ENCODE results near the gene NLK.
"Not testable (repeated sequence)": the region's sequence is repeated elsewhere in the genome, so short reads cannot be mapped to it uniquely, and the experiment has no call there.

NLK gene

DNA sequence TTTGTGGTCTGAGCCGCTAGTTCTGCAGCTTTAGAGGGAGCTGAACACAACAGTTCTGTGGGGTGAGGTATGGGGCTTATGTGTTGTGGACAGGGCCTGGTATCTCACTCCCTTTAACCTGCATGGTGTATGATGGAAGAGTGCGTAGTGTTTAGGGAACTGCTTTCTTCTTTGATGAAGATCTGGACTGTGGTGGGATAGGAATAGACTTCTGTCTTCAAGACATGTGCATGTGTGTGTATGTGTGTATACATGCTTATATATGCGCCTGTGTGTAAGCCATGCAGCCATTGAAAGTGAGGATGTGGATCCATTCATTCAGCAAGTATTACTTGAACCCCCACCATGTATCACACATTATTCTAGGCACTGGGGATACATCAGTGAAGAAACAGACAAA is 161.8 kb downstream of the NLK start:
- Histone ChIP-seq H3K36me3 (ENCODE audit: insufficient read depth, low read length) (no peaks in the 10 kb centered on the region), H3K27ac (ENCODE audit: low read depth, low read length) (no peak overlapping the region), H3K4me1 (ENCODE audit: control insufficient read depth, insufficient read depth, low read length, unreplicated experiment) (peaks cover 6% of the 10 kb centered on the region), H3K79me2 (ENCODE audit: control insufficient read depth, insufficient read depth, low read length, unreplicated experiment) (no peaks in the 10 kb centered on the region), H2AFZ (ENCODE audit: low read length, unreplicated experiment) (no peak overlapping the region), H3K27me3 (ENCODE audit: insufficient read depth, low read length) (no peaks in the 10 kb centered on the region), H3K4me3 (ENCODE audit: low read depth, low read length) (no peak overlapping the region)

DNA sequence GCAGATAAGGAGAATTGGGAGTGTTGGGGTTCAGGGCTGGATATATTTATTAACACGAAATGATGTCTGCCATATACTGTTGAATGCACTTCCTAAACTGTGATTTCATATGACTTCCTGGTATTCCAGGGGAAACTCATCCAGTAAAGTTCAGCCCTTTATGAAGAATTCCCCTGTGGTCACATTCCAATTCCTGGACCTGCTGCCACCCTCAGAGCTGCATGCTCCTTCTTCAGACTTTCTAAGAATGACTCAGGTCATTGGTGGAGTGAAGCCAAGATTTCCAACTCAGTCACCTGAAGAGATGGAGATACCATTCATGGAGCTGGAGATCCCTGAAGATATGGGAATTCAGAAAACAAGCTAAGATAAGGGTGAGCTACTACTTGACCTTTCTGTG is 162.3 kb downstream of the NLK start:
- Histone ChIP-seq H3K4me3 (ENCODE audit: low read depth, low read length) (no peak overlapping the region), H3K27ac (ENCODE audit: low read depth, low read length) (no peak overlapping the region), H3K36me3 (ENCODE audit: insufficient read depth, low read length) (no peaks in the 10 kb centered on the region), H3K27me3 (ENCODE audit: insufficient read depth, low read length) (no peaks in the 10 kb centered on the region), H3K79me2 (ENCODE audit: control insufficient read depth, insufficient read depth, low read length, unreplicated experiment) (no peaks in the 10 kb centered on the region), H2AFZ (ENCODE audit: low read length, unreplicated experiment) (no peak overlapping the region), H3K4me1 (ENCODE audit: control insufficient read depth, insufficient read depth, low read length, unreplicated experiment) (peaks cover 6% of the 10 kb centered on the region)

DNA sequence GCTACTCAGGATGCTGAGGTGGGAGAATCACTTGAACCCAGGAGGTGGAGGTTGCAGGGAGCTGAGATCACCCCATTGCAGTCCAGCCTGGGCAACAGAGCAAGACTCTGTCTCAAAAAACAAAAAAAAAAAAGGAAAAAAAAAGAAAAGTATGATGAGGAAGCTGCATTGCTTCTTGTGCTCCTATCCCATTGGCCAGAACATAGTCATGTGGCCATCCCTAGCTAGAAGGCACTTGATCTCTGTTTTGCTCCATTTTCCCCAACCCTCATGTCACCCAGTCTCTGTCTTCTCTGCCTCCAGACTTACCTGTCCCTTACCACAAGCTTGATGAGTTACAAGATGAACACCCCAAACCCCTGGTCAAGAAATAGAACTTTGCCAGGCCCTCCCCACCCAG is 163.8 kb downstream of the NLK start:
- peaks cover 6% of the 10 kb centered on the region for H3K4me1 ChIP-seq (ENCODE audit: control insufficient read depth, insufficient read depth, low read length, unreplicated experiment)
- H3K4me3 ChIP-seq (ENCODE audit: low read depth, low read length) = no peak overlapping the region
- no peaks in the 10 kb centered on the region for H3K27me3 ChIP-seq (ENCODE audit: insufficient read depth, low read length)
- H2AFZ ChIP-seq (ENCODE audit: low read length, unreplicated experiment) = no peak overlapping the region
- no peak overlapping the region for H3K27ac ChIP-seq (ENCODE audit: low read depth, low read length)
- no peaks in the 10 kb centered on the region for H3K36me3 ChIP-seq (ENCODE audit: insufficient read depth, low read length)
- H3K79me2 ChIP-seq (ENCODE audit: control insufficient read depth, insufficient read depth, low read length, unreplicated experiment) = no peaks in the 10 kb centered on the region

DNA sequence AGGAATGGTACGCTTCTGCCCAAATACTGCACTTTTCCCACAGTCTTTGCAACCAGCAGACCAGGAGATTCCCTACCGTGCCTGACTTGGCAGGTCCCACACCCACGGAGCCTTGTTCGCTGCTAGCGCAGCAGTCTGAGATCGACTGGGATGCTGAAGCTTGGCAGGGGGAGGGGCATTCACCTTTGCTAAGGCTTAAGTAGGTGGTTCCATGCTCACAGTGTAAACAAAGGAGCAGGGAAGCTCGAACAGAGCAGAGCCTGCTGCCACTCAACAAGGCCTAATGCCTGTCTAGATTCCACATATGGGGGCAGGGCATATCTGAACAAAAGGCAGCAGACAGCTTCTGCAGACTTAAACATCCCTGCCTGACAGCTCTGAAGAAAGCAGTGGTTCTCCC is 169.3 kb downstream of the NLK start:
- no peaks in the 10 kb centered on the region for H3K36me3 ChIP-seq (ENCODE audit: insufficient read depth, low read length)
- no peaks in the 10 kb centered on the region for H3K4me1 ChIP-seq (ENCODE audit: control insufficient read depth, insufficient read depth, low read length, unreplicated experiment)
- no peaks in the 10 kb centered on the region for H3K27me3 ChIP-seq (ENCODE audit: insufficient read depth, low read length)
- no peak overlapping the region for H3K27ac ChIP-seq (ENCODE audit: low read depth, low read length)
- no peak overlapping the region for H3K4me3 ChIP-seq (ENCODE audit: low read depth, low read length)
- H3K79me2 ChIP-seq (ENCODE audit: control insufficient read depth, insufficient read depth, low read length, unreplicated experiment) = no peaks in the 10 kb centered on the region
- no peak overlapping the region for H2AFZ ChIP-seq (ENCODE audit: low read length, unreplicated experiment)

DNA sequence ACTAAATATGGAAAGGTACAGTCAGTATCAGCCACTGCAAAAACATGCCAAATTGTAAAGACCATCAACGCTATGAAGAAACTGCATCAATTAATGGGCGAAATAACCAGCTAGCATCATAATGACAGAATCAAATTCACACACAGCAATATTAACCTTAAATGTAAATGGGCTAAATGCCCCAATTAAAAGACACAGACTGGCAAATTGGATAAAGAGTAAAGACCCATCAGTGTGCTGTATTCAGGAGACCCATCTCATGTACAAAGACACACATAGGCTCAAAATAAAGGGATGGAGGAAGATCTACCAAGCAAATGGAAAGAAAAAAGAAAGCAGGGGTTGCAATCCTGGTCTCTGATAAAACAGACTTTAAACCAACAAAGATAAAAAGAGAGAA is 171.1 kb downstream of the NLK start:
- H3K79me2 ChIP-seq (ENCODE audit: control insufficient read depth, insufficient read depth, low read length, unreplicated experiment); H3K36me3 ChIP-seq (ENCODE audit: insufficient read depth, low read length); H3K4me3 ChIP-seq (ENCODE audit: low read depth, low read length); H3K27me3 ChIP-seq (ENCODE audit: insufficient read depth, low read length); H2AFZ ChIP-seq (ENCODE audit: low read length, unreplicated experiment); H3K27ac ChIP-seq (ENCODE audit: low read depth, low read length); H3K4me1 ChIP-seq (ENCODE audit: control insufficient read depth, insufficient read depth, low read length, unreplicated experiment): not testable (repeated sequence)

DNA sequence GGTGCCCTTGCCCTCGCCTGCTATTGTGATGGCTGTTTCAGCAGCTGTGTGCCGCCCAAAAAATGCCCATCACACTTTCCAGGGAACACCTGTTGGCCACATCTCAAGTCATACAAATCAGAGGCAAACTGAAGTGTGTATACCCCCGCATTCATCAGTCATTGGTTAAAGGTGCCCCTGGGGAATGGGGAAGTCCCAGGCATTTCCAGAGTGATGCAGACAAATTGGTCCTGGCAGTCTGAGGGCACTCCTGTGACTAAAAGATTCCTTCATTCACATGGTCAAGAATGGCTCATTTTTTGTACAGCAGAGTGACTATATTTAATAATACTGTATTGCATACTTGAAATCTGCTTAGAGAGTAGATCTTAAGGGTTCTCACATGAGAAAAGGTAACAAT is 173.6 kb downstream of the NLK start:
- no peaks in the 10 kb centered on the region for H3K79me2 ChIP-seq (ENCODE audit: control insufficient read depth, insufficient read depth, low read length, unreplicated experiment)
- H3K36me3 ChIP-seq (ENCODE audit: insufficient read depth, low read length) = no peaks in the 10 kb centered on the region
- H3K4me3 ChIP-seq (ENCODE audit: low read depth, low read length) = no peak overlapping the region
- H3K27ac ChIP-seq (ENCODE audit: low read depth, low read length) = no peak overlapping the region
- H3K4me1 ChIP-seq (ENCODE audit: control insufficient read depth, insufficient read depth, low read length, unreplicated experiment) = no peaks in the 10 kb centered on the region
- H3K27me3 ChIP-seq (ENCODE audit: insufficient read depth, low read length) = no peaks in the 10 kb centered on the region
- H2AFZ ChIP-seq (ENCODE audit: low read length, unreplicated experiment) = peak overlapping the region; percentile 5

DNA sequence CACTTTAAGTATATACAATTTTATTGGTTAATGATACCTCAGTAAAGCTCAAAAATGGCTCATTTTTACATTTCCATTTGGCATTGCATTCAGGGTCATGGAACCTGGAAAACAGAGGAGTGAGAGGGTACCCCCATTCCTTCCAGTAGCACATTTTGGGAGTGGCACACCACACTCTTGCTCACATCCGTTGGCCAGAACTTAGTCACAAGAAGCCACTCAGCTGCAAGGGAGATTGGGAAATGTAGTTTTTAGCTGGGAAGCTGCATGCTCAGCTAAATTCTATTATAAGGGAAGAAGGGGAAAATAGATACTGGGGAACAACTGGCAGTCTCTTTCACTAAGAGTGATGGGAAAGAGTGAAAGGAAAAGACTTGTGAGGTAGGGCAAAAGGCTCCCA is 174.1 kb downstream of the NLK start:
- Histone ChIP-seq H3K4me1 (ENCODE audit: control insufficient read depth, insufficient read depth, low read length, unreplicated experiment) (peaks cover 1% of the 10 kb centered on the region), H3K4me3 (ENCODE audit: low read depth, low read length) (no peak overlapping the region), H3K27me3 (ENCODE audit: insufficient read depth, low read length) (no peaks in the 10 kb centered on the region), H2AFZ (ENCODE audit: low read length, unreplicated experiment) (no peak overlapping the region), H3K79me2 (ENCODE audit: control insufficient read depth, insufficient read depth, low read length, unreplicated experiment) (no peaks in the 10 kb centered on the region), H3K36me3 (ENCODE audit: insufficient read depth, low read length) (no peaks in the 10 kb centered on the region), H3K27ac (ENCODE audit: low read depth, low read length) (no peak overlapping the region)

DNA sequence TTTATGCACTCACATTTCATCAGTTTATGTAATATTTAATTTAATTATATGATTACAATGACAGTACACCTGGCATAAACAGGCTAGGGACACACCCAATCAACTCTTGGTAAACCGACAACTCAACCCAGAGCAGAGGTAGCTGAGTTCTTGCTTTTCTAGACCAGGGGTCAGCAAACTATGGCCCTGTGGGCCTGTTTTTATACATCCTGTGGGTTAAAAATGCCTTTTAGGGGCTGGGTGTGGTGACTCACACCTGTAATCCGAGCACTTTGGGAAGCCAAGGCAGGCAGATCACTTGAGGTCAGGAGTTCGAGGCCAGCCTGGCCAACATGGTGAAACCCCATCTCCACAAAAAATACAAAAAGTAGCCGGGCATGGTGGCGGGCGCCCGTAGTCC is 177.3 kb downstream of the NLK start:
- Histone ChIP-seq H3K36me3 (ENCODE audit: insufficient read depth, low read length) (no peaks in the 10 kb centered on the region), H3K79me2 (ENCODE audit: control insufficient read depth, insufficient read depth, low read length, unreplicated experiment) (no peaks in the 10 kb centered on the region), H3K27ac (ENCODE audit: low read depth, low read length) (no peak overlapping the region), H3K27me3 (ENCODE audit: insufficient read depth, low read length) (no peaks in the 10 kb centered on the region), H3K4me3 (ENCODE audit: low read depth, low read length) (no peak overlapping the region), H3K4me1 (ENCODE audit: control insufficient read depth, insufficient read depth, low read length, unreplicated experiment) (peaks cover 6% of the 10 kb centered on the region), H2AFZ (ENCODE audit: low read length, unreplicated experiment) (no peak overlapping the region)

DNA sequence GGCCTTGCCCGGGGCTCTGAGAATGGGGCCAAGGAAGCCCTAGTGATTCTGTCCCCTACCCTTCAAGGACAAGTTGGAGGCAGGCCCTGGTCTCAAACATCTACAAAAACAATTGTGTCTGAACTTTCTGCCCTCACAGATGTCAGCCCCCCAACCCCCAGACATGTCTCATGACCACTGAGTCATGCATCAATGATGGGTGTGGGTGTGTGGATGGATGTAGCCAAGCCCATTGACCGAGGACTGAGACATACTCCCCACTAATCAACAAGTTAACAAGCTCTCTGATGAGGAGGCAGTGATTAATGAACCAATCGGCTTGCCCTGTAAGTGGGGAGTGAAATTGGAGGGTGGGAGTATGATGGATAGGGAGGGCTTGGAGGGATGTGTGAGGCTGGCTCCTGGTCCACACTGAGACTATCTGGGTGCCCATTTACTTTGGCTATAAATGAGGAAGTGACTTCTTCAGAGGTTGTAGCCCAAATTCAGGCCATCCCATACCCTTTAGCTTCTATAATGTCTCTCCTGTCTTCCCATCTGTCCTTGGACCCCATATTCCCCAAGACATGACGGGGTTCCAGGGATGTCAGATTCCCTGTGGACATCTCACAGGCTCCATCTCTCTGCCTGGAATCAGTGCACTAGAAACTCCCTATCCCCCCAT is 179.4 kb downstream of the NLK start:
- H3K36me3 ChIP-seq (ENCODE audit: insufficient read depth, low read length) = no peaks in the 10 kb centered on the region
- H3K27ac ChIP-seq (ENCODE audit: low read depth, low read length) = no peak overlapping the region
- no peaks in the 10 kb centered on the region for H3K79me2 ChIP-seq (ENCODE audit: control insufficient read depth, insufficient read depth, low read length, unreplicated experiment)
- H3K4me3 ChIP-seq (ENCODE audit: low read depth, low read length) = no peak overlapping the region
- peaks cover 5% of the 10 kb centered on the region for H3K27me3 ChIP-seq (ENCODE audit: insufficient read depth, low read length)
- no peak overlapping the region for H2AFZ ChIP-seq (ENCODE audit: low read length, unreplicated experiment)
- peaks cover 6% of the 10 kb centered on the region for H3K4me1 ChIP-seq (ENCODE audit: control insufficient read depth, insufficient read depth, low read length, unreplicated experiment)

DNA sequence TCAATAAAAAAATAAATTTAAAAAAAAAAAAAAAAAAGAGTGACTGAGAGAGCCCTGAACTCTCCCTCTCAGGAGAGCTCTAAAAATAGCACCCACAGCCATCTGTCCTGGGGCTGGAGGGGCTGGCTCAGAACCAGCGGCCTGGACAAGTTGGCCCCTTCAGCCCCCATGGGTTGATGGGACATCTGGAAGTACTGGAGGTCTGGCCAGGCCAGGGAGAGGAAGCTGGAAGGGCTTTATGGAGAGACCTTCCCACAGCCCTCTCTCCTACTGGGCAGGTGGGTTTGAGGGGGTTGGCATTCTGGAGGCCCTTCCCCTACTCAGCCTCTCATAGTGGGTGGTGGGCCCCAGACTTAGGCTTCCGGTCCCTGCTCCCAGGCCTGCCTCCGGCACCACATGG is 182.8 kb downstream of the NLK start:
- peaks cover 9% of the 10 kb centered on the region for H3K4me1 ChIP-seq (ENCODE audit: control insufficient read depth, insufficient read depth, low read length, unreplicated experiment)
- no peaks in the 10 kb centered on the region for H3K79me2 ChIP-seq (ENCODE audit: control insufficient read depth, insufficient read depth, low read length, unreplicated experiment)
- H2AFZ ChIP-seq (ENCODE audit: low read length, unreplicated experiment) = no peak overlapping the region
- H3K27ac ChIP-seq (ENCODE audit: low read depth, low read length) = no peak overlapping the region
- no peak overlapping the region for H3K4me3 ChIP-seq (ENCODE audit: low read depth, low read length)
- H3K27me3 ChIP-seq (ENCODE audit: insufficient read depth, low read length) = peaks cover 24% of the 10 kb centered on the region
- H3K36me3 ChIP-seq (ENCODE audit: insufficient read depth, low read length) = no peaks in the 10 kb centered on the region

DNA sequence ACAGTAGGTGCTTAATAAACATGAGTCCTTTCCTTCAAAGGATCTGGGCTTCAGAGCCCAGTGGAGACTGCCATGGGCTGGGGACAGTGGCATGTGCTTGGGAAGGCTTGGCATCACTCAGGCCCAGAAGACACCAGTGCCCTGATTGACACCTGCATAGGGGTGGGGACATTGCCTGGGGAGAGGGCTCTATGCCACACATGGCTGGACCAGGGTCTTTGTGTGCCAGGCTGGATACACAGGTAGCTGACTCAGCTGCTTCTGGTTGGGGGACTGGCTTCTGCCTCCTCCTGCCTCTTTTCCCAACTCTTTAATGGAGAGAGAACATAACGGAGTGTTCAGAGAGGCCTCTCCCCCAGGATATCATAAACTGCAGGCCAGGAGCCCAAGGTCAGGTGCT is 183.4 kb downstream of the NLK start:
- Histone ChIP-seq H3K36me3 (ENCODE audit: insufficient read depth, low read length) (no peaks in the 10 kb centered on the region), H2AFZ (ENCODE audit: low read length, unreplicated experiment) (no peak overlapping the region), H3K4me3 (ENCODE audit: low read depth, low read length) (no peak overlapping the region), H3K27ac (ENCODE audit: low read depth, low read length) (no peak overlapping the region), H3K79me2 (ENCODE audit: control insufficient read depth, insufficient read depth, low read length, unreplicated experiment) (no peaks in the 10 kb centered on the region), H3K27me3 (ENCODE audit: insufficient read depth, low read length) (peaks cover 24% of the 10 kb centered on the region), H3K4me1 (ENCODE audit: control insufficient read depth, insufficient read depth, low read length, unreplicated experiment) (peaks cover 9% of the 10 kb centered on the region)
